Lung (tissue), 12 donors: ENCODE results near the gene CDKN2B. TPM values are rescaled to one million over a fixed set of nuclear protein-coding genes. Genes with fewer than 3 reads are reported as not detected.

Experiments
- ATAC-seq: fragments of 200-7000 bp; cut with Tn5 transposase; one replicate; pipeline ENCODE4 v1.9.1; 2020; ENCODE audit warnings: moderate number of reproducible peaks; ENCODE audit not compliant: insufficient read depth, low FRiP score
- DNase-seq, 3 donors: peaks; one replicate each; pipeline ENCODE4 v3.0.0-alpha.2; 2013 to 2017
- H3K27ac ChIP-seq, 2 donors: one replicate each; pipeline ENCODE4 v1.5.1; 2013; ENCODE audit warnings: mild to moderate bottlenecking in 2 of 2, moderate library complexity in 2 of 2, control low read depth in 1 of 2, inconsistent platforms in 1 of 2, low read depth in 1 of 2, low read length in 1 of 2
- H3K27me3 ChIP-seq, 3 donors: one replicate each; pipeline ENCODE4 v1.5.1; 2013; ENCODE audit warnings: low read length in 2 of 3; ENCODE audit not compliant: control insufficient read depth in 3 of 3, insufficient read depth in 3 of 3
- H3K36me3 ChIP-seq, 4 donors: one replicate each; pipeline ENCODE4 v1.5.1; 2013; ENCODE audit warnings: low read length in 4 of 4, mild to moderate bottlenecking in 1 of 4, moderate library complexity in 1 of 4; ENCODE audit not compliant: control insufficient read depth in 4 of 4, insufficient read depth in 4 of 4
- H3K4me1 ChIP-seq, 5 donors: one replicate each; pipeline ENCODE4 v1.5.1; 2013; ENCODE audit warnings: low read length in 5 of 5, mild to moderate bottlenecking in 2 of 5, moderate library complexity in 1 of 5; ENCODE audit not compliant: control insufficient read depth in 5 of 5, insufficient read depth in 5 of 5
- H3K4me3 ChIP-seq: one replicate; pipeline ENCODE4 v1.5.1; 2013; ENCODE audit warnings: mild to moderate bottlenecking, control low read depth, moderate library complexity
- H3K9ac ChIP-seq, 2 donors: one replicate each; pipeline ENCODE4 v1.5.1; 2013; ENCODE audit warnings: low read length in 2 of 2, control low read depth in 1 of 2; ENCODE audit not compliant: insufficient read depth in 1 of 2
- H3K9me3 ChIP-seq, 4 donors: one replicate each; pipeline ENCODE4 v1.5.1; 2013; ENCODE audit warnings: low read length in 3 of 4, mild to moderate bottlenecking in 1 of 4, moderate library complexity in 1 of 4; ENCODE audit not compliant: control insufficient read depth in 4 of 4, insufficient read depth in 3 of 4
- WGBS, 2 donors: extraction: QIAGEN DNeasy Blood & Tissue Kit; methylation state at CpG; one replicate each; pipeline ENCODE4 v1.1.7; 2013; 5-methylcytosine and 5-hydroxymethylcytosine counted together
- polyA plus RNA-seq, 2 donors: library from polyadenylated mRNA; stranded (reverse); fragments of 200-250 nt; gene quantifications; one replicate each; pipeline ENCODE4 v1.2.1, GENCODE V29; 2013
- total RNA-seq, 2 donors: library from RNA; depleted of rRNA in 1 of 2; stranded (reverse); fragments of >200 nt in 1 of 2; gene quantifications; one replicate each; pipeline ENCODE4 v1.2.1, GENCODE V29; 2014 to 2021
- TF ChIP-seq, protein P1 (sequence below): IDR thresholded peaks from 2 replicates; pipeline ENCODE4 v1.5.1; 2012; ENCODE audit warnings: mild to moderate bottlenecking; ENCODE audit errors: control extremely low read depth, extremely low read depth
- donor health status: control.
- donor health status: control.
- donor health status: Bipolar disorder and iron deficiency.
- donor health status: healthy.
- donor health status: DM: yes; HTN: yes; CAD: no.

CDKN2B gene
- total and polyA plus RNA-seq, 4 donors = 5.5 to 16.1 (median 11.2) TPM

DNA sequence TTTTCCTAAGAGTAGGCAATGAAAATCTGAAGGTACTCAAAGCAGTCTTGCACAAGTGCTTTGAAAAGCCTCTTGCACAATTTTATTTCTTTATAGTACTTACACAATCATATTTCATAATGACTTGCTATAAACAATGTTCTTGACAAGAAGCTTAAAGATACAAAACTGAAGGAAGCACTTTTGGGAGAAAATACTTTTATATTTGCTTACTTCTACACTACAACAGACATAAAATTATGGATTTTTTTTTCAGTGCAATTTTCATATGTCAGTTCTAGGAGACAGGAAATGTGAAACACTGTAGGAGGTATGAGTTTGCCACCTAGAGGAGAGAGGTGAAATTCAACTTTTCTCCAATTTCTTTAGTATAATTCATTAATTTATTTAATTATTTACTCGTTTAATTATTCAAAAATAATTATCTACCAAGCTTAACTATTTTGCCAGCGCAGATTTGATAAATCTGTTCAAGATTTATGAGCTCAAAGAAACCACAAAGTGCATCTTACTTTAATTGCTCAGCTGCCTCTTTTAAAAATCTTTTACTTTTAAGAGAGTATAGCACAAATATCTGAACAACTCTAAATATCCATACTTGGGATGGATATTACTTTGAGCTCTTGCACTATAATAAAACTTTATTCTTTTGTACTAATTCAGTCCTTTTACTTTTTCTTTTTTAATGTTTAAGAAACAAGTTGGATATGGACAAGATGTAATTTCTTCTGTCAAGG, 29.0 kb upstream of the CDKN2B start:
- no peaks in the 10 kb centered on the region for H3K9me3 ChIP-seq
- no peak overlapping the region for H3K4me3 ChIP-seq
- no peaks in the 10 kb centered on the region for H3K36me3 ChIP-seq
- no peaks in the 10 kb centered on the region for H3K27me3 ChIP-seq
- H3K4me1 ChIP-seq = peaks cover 0 to 6% (median 0%) of the 10 kb centered on the region in 5 donors
- no peak overlapping the region for H3K9ac ChIP-seq
- TF ChIP-seq, protein P1, sequence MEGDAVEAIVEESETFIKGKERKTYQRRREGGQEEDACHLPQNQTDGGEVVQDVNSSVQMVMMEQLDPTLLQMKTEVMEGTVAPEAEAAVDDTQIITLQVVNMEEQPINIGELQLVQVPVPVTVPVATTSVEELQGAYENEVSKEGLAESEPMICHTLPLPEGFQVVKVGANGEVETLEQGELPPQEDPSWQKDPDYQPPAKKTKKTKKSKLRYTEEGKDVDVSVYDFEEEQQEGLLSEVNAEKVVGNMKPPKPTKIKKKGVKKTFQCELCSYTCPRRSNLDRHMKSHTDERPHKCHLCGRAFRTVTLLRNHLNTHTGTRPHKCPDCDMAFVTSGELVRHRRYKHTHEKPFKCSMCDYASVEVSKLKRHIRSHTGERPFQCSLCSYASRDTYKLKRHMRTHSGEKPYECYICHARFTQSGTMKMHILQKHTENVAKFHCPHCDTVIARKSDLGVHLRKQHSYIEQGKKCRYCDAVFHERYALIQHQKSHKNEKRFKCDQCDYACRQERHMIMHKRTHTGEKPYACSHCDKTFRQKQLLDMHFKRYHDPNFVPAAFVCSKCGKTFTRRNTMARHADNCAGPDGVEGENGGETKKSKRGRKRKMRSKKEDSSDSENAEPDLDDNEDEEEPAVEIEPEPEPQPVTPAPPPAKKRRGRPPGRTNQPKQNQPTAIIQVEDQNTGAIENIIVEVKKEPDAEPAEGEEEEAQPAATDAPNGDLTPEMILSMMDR = peak; percentile 12
- DNase-seq = peak in 2 of 3 donors; percentile 25 to 53
- H3K27ac ChIP-seq = no peak overlapping the region
- no peak for ATAC-seq
- WGBS, 2 donors = 25 to 49% methylated on average over 2 of the region's 2 CpGs

DNA sequence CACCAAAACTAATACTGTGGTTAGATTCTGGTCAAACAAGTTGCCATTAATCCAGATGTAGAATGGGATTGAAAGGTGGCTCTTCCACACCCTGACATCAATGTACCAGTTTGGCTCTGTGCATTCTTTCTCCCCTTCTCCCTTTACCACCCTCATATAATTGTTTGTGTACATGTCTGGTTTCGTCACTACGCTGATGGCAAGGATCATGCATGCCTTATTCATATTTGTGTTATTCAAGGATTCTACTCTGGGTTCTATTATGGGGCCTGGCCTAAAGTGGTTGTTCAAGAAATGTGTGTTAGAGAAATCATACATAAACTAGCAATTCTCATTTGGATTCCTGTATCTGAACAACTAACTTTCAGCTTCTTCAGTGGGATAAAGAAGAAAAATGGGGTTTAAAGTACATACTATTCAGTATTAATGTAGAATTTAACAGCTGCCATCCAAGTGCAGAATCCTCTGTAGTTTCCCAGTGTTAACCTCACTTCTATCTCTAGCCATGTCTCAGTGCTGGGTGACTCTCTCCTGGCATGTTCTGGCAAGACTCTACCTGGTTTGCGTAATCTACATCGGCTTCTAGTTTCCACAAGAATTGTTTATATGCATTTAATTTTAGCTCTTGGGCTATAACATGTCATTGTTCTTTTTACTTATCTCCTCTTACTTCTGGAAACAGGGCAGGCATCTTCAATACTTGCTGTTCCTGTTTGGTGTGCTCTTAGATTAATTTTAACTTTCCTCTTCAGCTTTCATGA, 27.9 kb upstream of the CDKN2B start:
- WGBS, 2 donors = 65 to 66% methylated on average over 4 of the region's 4 CpGs
- Histone ChIP-seq H3K27me3 (no peaks in the 10 kb centered on the region), H3K36me3 (no peaks in the 10 kb centered on the region), H3K9ac (no peak overlapping the region), H3K9me3 (no peaks in the 10 kb centered on the region), H3K27ac (no peak overlapping the region), H3K4me3 (no peak overlapping the region), H3K4me1 (peaks cover 0 to 5% (median 0%) of the 10 kb centered on the region in 5 donors)
- no peak for ATAC-seq
- TF ChIP-seq, protein P1 = no peak
- no peak for DNase-seq

DNA sequence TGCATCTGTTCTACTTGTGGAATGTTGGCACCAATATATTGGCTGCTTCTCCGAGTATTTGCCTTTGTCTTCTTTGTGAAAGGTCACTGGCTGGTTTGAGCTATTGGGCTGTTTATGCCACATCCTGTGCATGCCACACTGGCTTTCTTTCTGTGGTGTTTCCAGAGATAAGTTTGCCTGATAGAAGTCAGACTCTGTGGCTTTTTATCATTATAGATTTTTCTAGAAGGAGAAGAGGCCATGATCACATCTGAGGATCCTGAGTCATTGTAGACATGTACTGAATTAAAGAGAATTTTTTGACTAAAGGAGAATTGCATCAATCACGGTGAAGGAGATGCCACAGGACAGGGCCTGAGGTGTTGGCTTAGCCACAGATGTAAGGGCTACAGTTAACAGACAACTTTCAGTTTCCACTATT, 26.5 kb upstream of the CDKN2B start:
- TF ChIP-seq, protein P1 = no peak

More for the DNA sequence above, 26.5 kb upstream of the CDKN2B start:
- Histone ChIP-seq H3K36me3 (no peaks in the 10 kb centered on the region), H3K27ac (no peak overlapping the region), H3K9ac (no peak overlapping the region), H3K4me3 (no peak overlapping the region), H3K9me3 (no peaks in the 10 kb centered on the region), H3K4me1 (peaks cover 0 to 5% (median 0%) of the 10 kb centered on the region in 5 donors), H3K27me3 (no peaks in the 10 kb centered on the region)
- DNase-seq (no peak), ATAC-seq (no peak)
- WGBS, 2 donors = 72 to 76% methylated on average over 2 of the region's 2 CpGs
